SK-N-SH treated with all-trans-retinoic acid at 6 μM for 48 hours (cell line): ENCODE results near the gene HOXB13.

Experiments used
- ATAC-seq: fragments of 200-7000 bp; cut with Tn5 transposase; 3 replicates; pipeline ENCODE4 v1.9.1; 2020; ENCODE audit warnings: mild to moderate bottlenecking, moderate library complexity
- ARNTL ChIP-seq: fragments of 450-650 bp; formaldehyde crosslinking; IDR thresholded peaks from 2 replicates; pipeline ENCODE4 v1.5.0; 2020; ENCODE audit warnings: low read depth, mild to moderate bottlenecking, moderate library complexity, borderline replicate concordance
- BACH2 ChIP-seq: fragments of 250-450 bp; sonication (Bioruptor Pico); IDR thresholded peaks from 2 replicates; pipeline ENCODE4 v1.9.0; 2021; ENCODE audit warnings: mild to moderate bottlenecking, borderline replicate concordance
- CREB5 ChIP-seq: fragments of 250-450 bp; sonication (Bioruptor Pico); IDR thresholded peaks from 2 replicates; pipeline ENCODE4 v1.5.1; 2020; ENCODE audit warnings: low read depth, mild to moderate bottlenecking, moderate library complexity
- CSDC2 ChIP-seq: fragments of 250-450 bp; sonication (Bioruptor Pico); IDR thresholded peaks from 2 replicates; pipeline ENCODE4 v1.5.0; 2020; ENCODE audit warnings: mild to moderate bottlenecking, moderate library complexity
- CSRNP3 ChIP-seq: fragments of 250-450 bp; sonication (Bioruptor Pico); IDR thresholded peaks from 2 replicates; pipeline ENCODE4 v1.5.1; 2021; ENCODE audit warnings: mild to moderate bottlenecking, moderate library complexity
- GLIS3 ChIP-seq: fragments of 250-450 bp; sonication (Bioruptor Pico); IDR thresholded peaks from 2 replicates; pipeline ENCODE4 v1.5.0; 2020; ENCODE audit warnings: mild to moderate bottlenecking, moderate library complexity
- OSR1 ChIP-seq: fragments of 250-450 bp; sonication (Bioruptor Pico); IDR thresholded peaks from 2 replicates; pipeline ENCODE4 v1.8.0; 2022; ENCODE audit warnings: moderate library complexity, mild to moderate bottlenecking, inconsistent platforms
- PATZ1 ChIP-seq: fragments of 250-450 bp; sonication (Bioruptor Pico); IDR thresholded peaks from 2 replicates; pipeline ENCODE4 v1.8.0; 2020; ENCODE audit warnings: mild to moderate bottlenecking, moderate library complexity, borderline replicate concordance
- POU6F1 ChIP-seq: fragments of 250-450 bp; sonication (Bioruptor Pico); IDR thresholded peaks from 2 replicates; pipeline ENCODE4 v1.8.0; 2021; ENCODE audit warnings: low read depth, mild to moderate bottlenecking, moderate library complexity, borderline replicate concordance
- RARB ChIP-seq: fragments of 250-450 bp; sonication (Bioruptor Pico); IDR thresholded peaks from 2 replicates; pipeline ENCODE4 v1.8.0; 2021; ENCODE audit warnings: mild to moderate bottlenecking, moderate library complexity
- SNAI2 ChIP-seq: fragments of 250-450 bp; sonication (Bioruptor Pico); IDR thresholded peaks from 2 replicates; pipeline ENCODE4 v1.5.0; 2020; ENCODE audit warnings: mild to moderate bottlenecking, moderate library complexity
- TCF4 ChIP-seq: fragments of 250-450 bp; sonication (Bioruptor Pico); IDR thresholded peaks from 2 replicates; pipeline ENCODE4 v1.8.0; 2021; ENCODE audit warnings: mild to moderate bottlenecking, moderate library complexity, borderline replicate concordance
- TOX ChIP-seq: fragments of 250-450 bp; sonication (Bioruptor Pico); IDR thresholded peaks from 2 replicates; pipeline ENCODE4 v1.8.0; 2021; ENCODE audit warnings: mild to moderate bottlenecking, moderate library complexity, borderline replicate concordance
- ZC3H10 ChIP-seq: fragments of 250-450 bp; sonication (Bioruptor Pico); IDR thresholded peaks from 2 replicates; pipeline ENCODE4 v1.5.1; 2021; ENCODE audit warnings: mild to moderate bottlenecking, moderate library complexity
- ZFP3 ChIP-seq: fragments of 250-450 bp; sonication (Bioruptor Pico); IDR thresholded peaks from 2 replicates; pipeline ENCODE4 v1.5.0; 2020; ENCODE audit warnings: mild to moderate bottlenecking, moderate library complexity
- ZNF565 ChIP-seq: fragments of 450-650 bp; formaldehyde crosslinking; conservative IDR thresholded peaks from 2 replicates; pipeline ENCODE4 v1.5.0; 2020; ENCODE audit warnings: low read depth, mild to moderate bottlenecking, moderate library complexity

The HOXB13 gene

GRCh38 chr17:48770954-48771353 lies 42.4 kb upstream of the HOXB13 start:
- ATAC-seq, result no peak
- TF ChIP-seq ZFP3 (CRISPR knock-in tag), result no peak

- TF ChIP-seq CSRNP3 (CRISPR knock-in tag), result no peak
- ATAC-seq, result no peak
Measured at GRCh38 chr17:48769009-48769675, 40.6 kb upstream of the HOXB13 start.

- ATAC-seq, result peak; percentile 40; the same call in 2 of the 3 replicates
- TF ChIP-seq OSR1 (no peak), CSDC2 (CRISPR knock-in tag) (no peak), CREB5 (CRISPR knock-in tag) (no peak), BACH2 (CRISPR knock-in tag) (no peak), CSRNP3 (CRISPR knock-in tag) (no peak), GLIS3 (CRISPR knock-in tag) (no peak), SNAI2 (CRISPR knock-in tag) (no peak), TCF4 (CRISPR knock-in tag) (no peak), RARB (CRISPR knock-in tag) (no peak), ARNTL (CRISPR knock-in tag) (no peak)
Measured at GRCh38 chr17:48767263-48767774, 38.8 kb upstream of the HOXB13 start.

GRCh38 chr17:48761114-48761513 lies 32.6 kb upstream of the HOXB13 start:
- TF ChIP-seq SNAI2 (CRISPR knock-in tag) (no peak), POU6F1 (CRISPR knock-in tag) (no peak), TCF4 (CRISPR knock-in tag) (no peak), TOX (CRISPR knock-in tag) (no peak), OSR1 (no peak), ZNF565 (CRISPR knock-in tag) (no peak), ZFP3 (CRISPR knock-in tag) (no peak), BACH2 (CRISPR knock-in tag) (no peak), GLIS3 (CRISPR knock-in tag) (no peak), PATZ1 (CRISPR knock-in tag) (no peak), CREB5 (CRISPR knock-in tag) (no peak), ARNTL (CRISPR knock-in tag) (no peak), ZC3H10 (CRISPR knock-in tag) (no peak)
- no peak for ATAC-seq
